Measurements from ENCODE around the gene C1orf53.
"Not testable (repeated sequence)": the region's sequence is repeated elsewhere in the genome, so short reads cannot be mapped to it uniquely, and the experiment has no call there.

The C1orf53 gene

GRCh38 chr1:197902454-197903195, at the start of gene C1orf53:
TSS of gene C1orf53 (plus strand) at chr1:197902630. CDS start at chr1:197902650, 20 bp downstream.
- DNase-seq (ENCODE audit: extremely low read depth, low read depth) = peak; percentile 19
- no peak for TF ChIP-seq CTCF (IDR thresholded peaks at IDR 0.05; ENCODE audit: low read depth, low read length, missing control alignments)
- H3K4me3 ChIP-seq (replicated peaks; ENCODE audit: low read depth, low read length) = peak within 1 kb of the TSS; percentile 50

GRCh38 chr1:197855751-197856150, 46.7 kb upstream of the C1orf53 start:
- DNase-seq (ENCODE audit: extremely low read depth, low read depth); H3K4me3 ChIP-seq (replicated peaks; ENCODE audit: low read depth, low read length): not testable (repeated sequence)

GRCh38 chr1:197857477-197857876, 45.0 kb upstream of the C1orf53 start:
- no peak for DNase-seq (ENCODE audit: extremely low read depth, low read depth)
- no peak overlapping the region for H3K4me3 ChIP-seq (replicated peaks; ENCODE audit: low read depth, low read length)
- TF ChIP-seq CTCF (IDR thresholded peaks at IDR 0.05; ENCODE audit: low read depth, low read length, missing control alignments) = no peak

GRCh38 chr1:197859024-197859423, 43.4 kb upstream of the C1orf53 start:
- H3K4me3 ChIP-seq (replicated peaks; ENCODE audit: low read depth, low read length) = no peak overlapping the region
- DNase-seq (ENCODE audit: extremely low read depth, low read depth) = no peak
- no peak for TF ChIP-seq CTCF (IDR thresholded peaks at IDR 0.05; ENCODE audit: low read depth, low read length, missing control alignments)

- TF ChIP-seq CTCF (IDR thresholded peaks at IDR 0.05; ENCODE audit: low read depth, low read length, missing control alignments) = no peak
- no peak for DNase-seq (ENCODE audit: extremely low read depth, low read depth)
- no peak overlapping the region for H3K4me3 ChIP-seq (replicated peaks; ENCODE audit: low read depth, low read length)
Observed at GRCh38 chr1:197862221-197862620, 40.2 kb upstream of the C1orf53 start.

- no peak for TF ChIP-seq CTCF (IDR thresholded peaks at IDR 0.05; ENCODE audit: low read depth, low read length, missing control alignments)
- no peak overlapping the region for H3K4me3 ChIP-seq (replicated peaks; ENCODE audit: low read depth, low read length)
- DNase-seq (ENCODE audit: extremely low read depth, low read depth) = no peak
Observed at GRCh38 chr1:197862671-197863070, 39.8 kb upstream of the C1orf53 start.

- DNase-seq (ENCODE audit: extremely low read depth, low read depth) = no peak
- H3K4me3 ChIP-seq (replicated peaks; ENCODE audit: low read depth, low read length) = no peak overlapping the region
- TF ChIP-seq CTCF (IDR thresholded peaks at IDR 0.05; ENCODE audit: low read depth, low read length, missing control alignments) = no peak
Observed at GRCh38 chr1:197865809-197866208, 36.6 kb upstream of the C1orf53 start.
